HG03457 (cell line): ENCODE measurements around the gene STXBP3.

ENCODE experiments used
- ATAC-seq: cut with Tn5 transposase; IDR thresholded peaks from one replicate; pipeline ENCODE4 v1.9.1; 2021; ENCODE audit warnings: moderate number of reproducible peaks; ENCODE audit not compliant: unreplicated experiment

Gene STXBP3

GRCh38 chr1:108842525-108843181 lies 96.2 kb downstream of the STXBP3 start:
- ATAC-seq = no peak

DNA sequence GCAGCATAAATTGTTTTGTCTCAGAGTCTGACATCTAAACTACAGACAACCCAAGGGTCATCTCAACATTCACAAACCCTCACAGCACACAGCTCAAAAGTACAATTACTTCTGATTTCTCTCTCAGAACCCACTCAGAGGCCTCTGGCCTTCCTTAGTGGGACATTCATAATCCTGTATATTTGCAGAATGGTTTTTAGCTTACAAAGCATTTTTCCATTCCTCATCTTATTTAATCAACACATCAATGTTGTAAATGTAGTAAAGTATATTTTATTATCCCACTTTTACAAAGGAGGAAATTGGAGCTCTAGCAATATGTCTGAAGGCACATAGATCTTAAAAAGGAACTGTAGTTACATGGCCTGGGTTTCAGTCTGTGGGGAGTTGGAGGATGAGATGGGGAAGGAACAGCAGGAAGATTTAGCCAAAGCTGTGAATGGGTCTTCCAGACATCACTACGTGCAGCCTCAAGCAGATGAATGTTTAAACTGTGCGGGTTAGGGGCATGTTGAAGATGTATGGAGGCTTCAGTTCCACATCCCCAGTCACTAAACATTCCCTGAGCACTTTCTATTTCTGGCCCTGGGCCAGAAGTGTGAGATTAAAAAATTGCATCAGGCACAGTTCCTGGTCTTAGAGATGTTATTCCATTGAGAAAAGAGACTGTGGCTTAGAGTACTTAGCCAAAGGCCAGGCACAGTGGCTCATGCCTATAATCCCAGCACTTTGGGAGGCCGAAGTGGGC lies 97.1 kb downstream of the STXBP3 start:
- ATAC-seq = no peak

DNA sequence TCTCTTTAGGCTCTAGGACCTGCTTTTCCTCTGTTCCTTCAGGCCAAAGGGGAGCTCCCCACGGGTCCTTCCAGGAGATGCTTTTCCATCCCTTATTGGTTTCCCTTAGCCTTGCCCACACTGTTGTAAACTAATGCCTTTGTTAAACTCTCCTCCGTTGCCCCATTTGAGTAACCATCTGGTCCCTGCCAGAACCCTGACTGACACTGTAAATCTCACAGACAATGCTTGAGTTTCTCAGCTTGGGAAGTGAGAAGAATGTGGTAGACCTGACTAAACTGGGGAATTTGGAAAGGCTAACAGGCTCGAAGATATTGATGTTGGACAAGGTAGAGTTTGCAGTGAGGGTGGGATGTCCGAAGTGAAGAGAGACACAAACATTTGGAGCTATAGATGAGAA lies 99.0 kb downstream of the STXBP3 start:
- no peak for ATAC-seq

DNA sequence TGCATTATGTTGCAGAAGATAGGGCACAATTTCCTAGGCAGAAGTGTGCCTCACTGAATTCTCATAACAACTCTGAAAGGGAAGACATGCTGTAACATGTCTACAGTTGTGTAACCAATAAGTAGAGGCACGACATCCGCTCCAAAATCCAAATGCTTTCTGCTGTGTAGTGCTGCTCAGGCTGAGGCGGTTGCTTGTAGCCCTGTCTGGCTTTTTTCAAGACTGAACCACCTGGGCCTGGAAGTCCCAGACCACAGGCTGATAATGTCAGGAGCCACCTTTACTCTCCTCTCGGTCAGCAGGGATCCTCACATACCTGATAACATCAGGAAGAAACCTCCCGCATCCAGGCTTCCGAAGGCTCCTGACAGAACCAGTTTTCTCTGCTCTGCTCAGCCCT lies 99.5 kb downstream of the STXBP3 start:
- no peak for ATAC-seq

GRCh38 chr1:108847494-108847893 lies 101.0 kb downstream of the STXBP3 start:
- no peak for ATAC-seq

DNA sequence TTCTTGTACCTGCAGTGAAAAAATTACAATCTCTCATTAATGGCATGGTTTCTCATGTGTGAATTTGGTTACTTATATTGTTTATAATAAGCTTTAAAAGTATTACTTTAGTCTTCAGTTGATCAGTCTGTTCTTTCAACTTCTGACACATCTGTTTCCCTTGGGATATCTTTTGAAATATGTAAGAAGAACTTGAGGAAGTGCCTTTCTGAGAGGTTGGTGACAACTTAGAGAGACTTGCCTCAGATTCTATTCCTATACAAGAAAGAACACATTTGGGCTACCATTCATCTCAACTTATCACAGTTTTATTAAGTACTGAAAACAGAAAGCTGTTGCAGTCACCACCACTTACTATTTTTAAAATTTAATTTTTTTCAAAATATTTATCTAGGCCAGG lies 102.3 kb downstream of the STXBP3 start:
- ATAC-seq = no peak

- ATAC-seq = no peak
These were observed 104.5 kb downstream of the STXBP3 start for GRCh38 chr1:108850929-108851328.

DNA sequence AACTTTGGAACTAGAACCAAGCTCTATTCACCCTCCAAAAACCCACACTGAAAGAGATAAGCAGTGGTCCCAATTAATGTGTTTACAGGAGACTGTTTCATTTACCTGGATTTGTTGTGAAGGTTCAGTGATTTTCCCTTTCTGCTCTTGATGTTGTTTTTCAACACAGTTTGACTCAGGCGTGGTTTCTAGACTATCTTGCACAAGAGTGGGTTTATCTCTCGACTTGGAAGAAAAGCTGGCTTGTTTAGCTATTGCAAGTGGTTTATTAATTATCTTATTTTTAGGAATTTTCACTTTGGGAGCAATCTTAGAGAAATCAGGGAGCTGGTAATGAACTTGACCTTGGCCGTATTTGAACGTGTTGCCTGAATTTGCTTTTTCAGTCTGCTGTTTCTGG lies 105.1 kb downstream of the STXBP3 start:
- no peak for ATAC-seq

- no peak for ATAC-seq
These were observed 105.9 kb downstream of the STXBP3 start for GRCh38 chr1:108852221-108852975.

GRCh38 chr1:108854221-108855019 lies 107.9 kb downstream of the STXBP3 start:
- no peak for ATAC-seq

DNA sequence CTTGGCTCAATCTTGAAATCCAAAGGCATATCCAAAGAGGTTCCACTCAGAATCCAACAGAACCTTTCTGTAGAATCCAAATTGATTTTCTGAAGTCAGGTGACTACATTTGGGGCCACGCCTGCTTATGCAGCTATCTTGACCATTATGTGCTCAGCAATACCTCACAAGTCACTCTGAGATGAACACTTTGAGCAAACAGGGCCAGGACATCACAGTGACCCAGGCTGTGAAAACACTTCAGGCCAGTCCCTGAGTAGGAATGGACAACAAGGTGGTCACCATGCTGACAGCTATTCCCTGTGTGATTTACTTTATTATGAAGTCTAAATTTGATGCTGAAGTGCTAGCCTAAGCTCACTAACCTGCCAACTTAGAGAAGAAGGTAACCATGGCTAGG lies 110.5 kb downstream of the STXBP3 start, which contains the start of gene AKNAD1:
TSS of gene AKNAD1 (minus strand) at position 101 of the 400 bp plus-strand sequence. CDS start 4,430 bp downstream, outside the sequence.
- ATAC-seq = no peak

GRCh38 chr1:108858230-108858950 lies 111.9 kb downstream of the STXBP3 start:
- ATAC-seq = no peak
